ENCODE measurements around the gene GPR161. TPM values are rescaled to one million over a fixed set of nuclear protein-coding genes. Genes with fewer than 3 reads are reported as not detected.
"Not testable (repeated sequence)": the region's sequence is repeated elsewhere in the genome, so short reads cannot be mapped to it uniquely, and the experiment has no call there.

Gene GPR161
- total RNA-seq, 2 experiments from 2014 or later = 0.65 to 0.85 TPM

- peaks cover 3% of the 10 kb centered on the region for H3K36me3 Mint-ChIP-seq (ENCODE audit: low read depth)
- no peak for DNase-seq
- H3K4me3 Mint-ChIP-seq = no peak overlapping the region
- peaks cover 15% of the 10 kb centered on the region for H3K27me3 Mint-ChIP-seq
- no peaks in the 10 kb centered on the region for H3K4me1 Mint-ChIP-seq
- POLR2A ChIA-PET = no interaction called here
- CTCF ChIA-PET = no interaction called here
- no peak overlapping the region for H3K27ac Mint-ChIP-seq
- H3K9me3 Mint-ChIP-seq = peaks cover 17% of the 10 kb centered on the region
These were observed 26.9 kb upstream of the GPR161 start for GRCh38 chr1:168163670-168164069.

- ChIA-PET CTCF (no interaction called here), POLR2A (no interaction called here)
- Mint-ChIP-seq H3K27ac (no peak overlapping the region), H3K4me3 (no peak overlapping the region), H3K36me3 (ENCODE audit: low read depth) (peaks cover 5% of the 10 kb centered on the region), H3K4me1 (no peaks in the 10 kb centered on the region), H3K27me3 (peaks cover 33% of the 10 kb centered on the region), H3K9me3 (peaks cover 24% of the 10 kb centered on the region)
- no peak for DNase-seq
These were observed 24.7 kb upstream of the GPR161 start for GRCh38 chr1:168161459-168161858.

GRCh38 chr1:168159979-168160378, 23.2 kb upstream of the GPR161 start:
- H3K27me3 Mint-ChIP-seq = peaks cover 41% of the 10 kb centered on the region
- H3K4me3 Mint-ChIP-seq = no peak overlapping the region
- ChIA-PET POLR2A (no interaction called here), CTCF (no interaction called here)
- no peak overlapping the region for H3K27ac Mint-ChIP-seq
- peaks cover 26% of the 10 kb centered on the region for H3K9me3 Mint-ChIP-seq
- DNase-seq = no peak
- peaks cover 5% of the 10 kb centered on the region for H3K36me3 Mint-ChIP-seq (ENCODE audit: low read depth)
- no peaks in the 10 kb centered on the region for H3K4me1 Mint-ChIP-seq

GRCh38 chr1:168159251-168159650, 22.5 kb upstream of the GPR161 start:
- ChIA-PET CTCF (no interaction called here), POLR2A (no interaction called here)
- Mint-ChIP-seq H3K4me1 (no peaks in the 10 kb centered on the region), H3K27ac (no peak overlapping the region), H3K27me3 (peaks cover 43% of the 10 kb centered on the region), H3K9me3 (peaks cover 26% of the 10 kb centered on the region), H3K36me3 (ENCODE audit: low read depth) (peaks cover 5% of the 10 kb centered on the region), H3K4me3 (no peak overlapping the region)
- no peak for DNase-seq

GRCh38 chr1:168157638-168158037, 20.9 kb upstream of the GPR161 start:
- H3K4me3 Mint-ChIP-seq = no peak overlapping the region
- CTCF ChIA-PET = no interaction called here
- H3K9me3 Mint-ChIP-seq = peaks cover 26% of the 10 kb centered on the region
- H3K36me3 Mint-ChIP-seq (ENCODE audit: low read depth) = peaks cover 5% of the 10 kb centered on the region
- no peaks in the 10 kb centered on the region for H3K4me1 Mint-ChIP-seq
- no peak for DNase-seq
- H3K27ac Mint-ChIP-seq = no peak overlapping the region
- peaks cover 41% of the 10 kb centered on the region for H3K27me3 Mint-ChIP-seq
- POLR2A ChIA-PET = no interaction called here

GRCh38 chr1:168155910-168156309, 19.2 kb upstream of the GPR161 start:
- Mint-ChIP-seq H3K4me1 (no peaks in the 10 kb centered on the region), H3K9me3 (peaks cover 21% of the 10 kb centered on the region), H3K27me3 (peaks cover 41% of the 10 kb centered on the region), H3K36me3 (ENCODE audit: low read depth) (peaks cover 5% of the 10 kb centered on the region), H3K27ac (no peak overlapping the region), H3K4me3 (no peak overlapping the region)
- CTCF ChIA-PET = no interaction called here
- POLR2A ChIA-PET = no interaction called here
- DNase-seq = no peak

- CTCF ChIA-PET; H3K27ac Mint-ChIP-seq; POLR2A ChIA-PET; H3K4me3 Mint-ChIP-seq; H3K4me1 Mint-ChIP-seq; H3K36me3 Mint-ChIP-seq (ENCODE audit: low read depth); DNase-seq: not testable (repeated sequence)
- Mint-ChIP-seq H3K27me3 (peaks cover 34% of the 10 kb centered on the region), H3K9me3 (peaks cover 11% of the 10 kb centered on the region)
These were observed 18.0 kb upstream of the GPR161 start for GRCh38 chr1:168154707-168155106.

- H3K27me3 Mint-ChIP-seq = peaks cover 14% of the 10 kb centered on the region
- no peak overlapping the region for H3K4me3 Mint-ChIP-seq
- no peak for DNase-seq
- ChIA-PET POLR2A (no interaction called here), CTCF (interaction anchor here (1.8 kb wide), 1 partner anchor 70 kb away, joined by 5 read pairs; no protein-coding TSS in a partner anchor)
- peaks cover 2% of the 10 kb centered on the region for H3K9me3 Mint-ChIP-seq
- H3K4me1 Mint-ChIP-seq = peaks cover 4% of the 10 kb centered on the region
- no peak overlapping the region for H3K27ac Mint-ChIP-seq
- no peaks in the 10 kb centered on the region for H3K36me3 Mint-ChIP-seq (ENCODE audit: low read depth)
These were observed 15.2 kb upstream of the GPR161 start for GRCh38 chr1:168151935-168152334.

GRCh38 chr1:168150283-168150682, 13.6 kb upstream of the GPR161 start:
- ChIA-PET POLR2A (no interaction called here), CTCF (interaction anchor here (1.4 to 1.8 kb wide), 2 partner anchors 8 to 68 kb away, joined by 3 to 5 read pairs; no protein-coding TSS in a partner anchor)
- H3K27ac Mint-ChIP-seq = no peak overlapping the region

GRCh38 chr1:168148916-168149315, 12.2 kb upstream of the GPR161 start:
- CTCF ChIA-PET = interaction anchor here (0.5 kb wide), 1 partner anchor 1289 kb away, joined by 3 read pairs; no protein-coding TSS in a partner anchor
- Mint-ChIP-seq H3K36me3 (ENCODE audit: low read depth) (no peaks in the 10 kb centered on the region), H3K4me3 (no peak overlapping the region), H3K27me3 (no peaks in the 10 kb centered on the region), H3K9me3 (no peaks in the 10 kb centered on the region), H3K27ac (no peak overlapping the region), H3K4me1 (peaks cover 11% of the 10 kb centered on the region)
- no peak for DNase-seq
- POLR2A ChIA-PET = no interaction called here

More at GRCh38 chr1:168150283-168150682, 13.6 kb upstream of the GPR161 start:
- Mint-ChIP-seq H3K27me3 (peaks cover 2% of the 10 kb centered on the region), H3K4me3 (no peak overlapping the region), H3K36me3 (ENCODE audit: low read depth) (no peaks in the 10 kb centered on the region), H3K9me3 (no peaks in the 10 kb centered on the region), H3K4me1 (peaks cover 8% of the 10 kb centered on the region)
- DNase-seq = no peak

GRCh38 chr1:168146626-168147025, 9.9 kb upstream of the GPR161 start:
- no peak for DNase-seq
- ChIA-PET POLR2A (no interaction called here), CTCF (interaction anchor here (1.3 to 2.2 kb wide), 2 partner anchors 11 to 22 kb away, joined by 3 to 9 read pairs; no protein-coding TSS in a partner anchor)
- no peaks in the 10 kb centered on the region for H3K36me3 Mint-ChIP-seq (ENCODE audit: low read depth)
- peaks cover 4% of the 10 kb centered on the region for H3K27me3 Mint-ChIP-seq
- peaks cover 11% of the 10 kb centered on the region for H3K4me1 Mint-ChIP-seq
- H3K9me3 Mint-ChIP-seq = no peaks in the 10 kb centered on the region
- no peak overlapping the region for H3K4me3 Mint-ChIP-seq
- H3K27ac Mint-ChIP-seq = no peak overlapping the region

GRCh38 chr1:168146160-168146539, 9.4 kb upstream of the GPR161 start:
- no peak overlapping the region for H3K4me3 Mint-ChIP-seq
- peaks cover 11% of the 10 kb centered on the region for H3K4me1 Mint-ChIP-seq

GRCh38 chr1:168145184-168146159, 8.7 kb upstream of the GPR161 start:
- Mint-ChIP-seq H3K9me3 (no peaks in the 10 kb centered on the region), H3K27ac (no peak overlapping the region), H3K4me3 (no peak overlapping the region), H3K4me1 (peaks cover 11% of the 10 kb centered on the region), H3K27me3 (peaks cover 5% of the 10 kb centered on the region), H3K36me3 (ENCODE audit: low read depth) (no peaks in the 10 kb centered on the region)
- ChIA-PET POLR2A (interaction anchor here (0.7 kb wide), 1 partner anchor 619 kb away, joined by 3 read pairs; no protein-coding TSS in a partner anchor), CTCF (interaction anchor here (0.7 to 2.2 kb wide), 11 partner anchors 10 to 240 kb away, joined by 3 to 11 read pairs (median 4); partner anchors contain the start of gene TIPRL)
- peak; percentile 83 for DNase-seq

More at GRCh38 chr1:168146160-168146539, 9.4 kb upstream of the GPR161 start:
- ChIA-PET CTCF (interaction anchor here (1.0 to 2.2 kb wide), 7 partner anchors 11 to 89 kb away, joined by 3 to 11 read pairs (median 6); partner anchors contain the start of gene TIPRL), POLR2A (no interaction called here)
- Mint-ChIP-seq H3K27ac (no peak overlapping the region), H3K9me3 (no peaks in the 10 kb centered on the region), H3K27me3 (peaks cover 4% of the 10 kb centered on the region), H3K36me3 (ENCODE audit: low read depth) (no peaks in the 10 kb centered on the region)
- DNase-seq = no peak

Data from activated CD4-positive, alpha-beta memory T cell treated with anti-CD3 and anti-CD28 coated beads, Interleukin-2, amount 10 ng/mL, durations not matched to agents 7 days and 5 days (primary cell).